Heart left ventricle (tissue), 16 donors: ENCODE data around the gene RPS14. TPM values are rescaled to one million over a fixed set of nuclear protein-coding genes. Genes with fewer than 3 reads are reported as not detected.

ENCODE experiments used
- ATAC-seq, 4 donors: fragments of 200-7000 bp; cut with Tn5 transposase; one replicate each; pipeline ENCODE4 v1.9.1; 2020 to 2022; ENCODE audit warnings: moderate library complexity in 4 of 4, mild to moderate bottlenecking in 3 of 4, moderate number of reproducible peaks in 1 of 4
- DNase-seq, 5 donors: peaks; one replicate each; pipeline ENCODE4 v3.0.0-alpha.2; 2020
- H3K27ac ChIP-seq, 12 donors: fragments of 200-600 bp; sonication (generic) in 4 of 12; one replicate each; pipeline versions ENCODE4 v1.5.0 to v1.8.0; 2016 to 2022; ENCODE audit warnings: mild to moderate bottlenecking in 2 of 12
- H3K27me3 ChIP-seq, 9 donors: fragments of 200-600 bp; sonication (generic) in 2 of 9; one replicate each; pipeline versions ENCODE4 v1.5.1 to v1.8.0; 2016 to 2022; ENCODE audit warnings: mild to moderate bottlenecking in 3 of 9
- H3K36me3 ChIP-seq, 9 donors: fragments of 200-600 bp; sonication (generic) in 2 of 9; one replicate each; pipeline versions ENCODE4 v1.5.0 to v1.8.0; 2018 to 2022; ENCODE audit warnings: mild to moderate bottlenecking in 2 of 9
- H3K4me1 ChIP-seq, 12 donors: fragments of 200-600 bp; sonication (generic) in 4 of 12; one replicate each; pipeline versions ENCODE4 v1.5.0 to v1.8.0; 2016 to 2022; ENCODE audit warnings: mild to moderate bottlenecking in 3 of 12
- H3K4me3 ChIP-seq, 12 donors: fragments of 200-600 bp; sonication (generic) in 4 of 12; one replicate each; pipeline versions ENCODE4 v1.5.0 to v1.8.0; 2017 to 2022; ENCODE audit warnings: mild to moderate bottlenecking in 9 of 12, moderate library complexity in 4 of 12
- H3K9me3 ChIP-seq, 12 donors: fragments of 200-600 bp; sonication (generic) in 4 of 12; one replicate each; pipeline versions ENCODE4 v1.5.0 to v1.8.0; 2016 to 2022; ENCODE audit warnings: mild to moderate bottlenecking in 1 of 12
- CTCF ChIP-seq, 12 donors: fragments of 200-600 bp; sonication (generic) in 4 of 12; IDR thresholded peaks; one replicate each; pipeline versions ENCODE4 v1.5.0 to v1.8.0; 2018 to 2022; ENCODE audit warnings: antibody characterized with exemption in 12 of 12, mild to moderate bottlenecking in 5 of 12
- POLR2A ChIP-seq, 2 donors: fragments of 450-650 bp; IDR thresholded peaks; one replicate each; pipeline ENCODE4 v1.6.1; 2017; ENCODE audit warnings: antibody characterized with exemption in 2 of 2, mild to moderate bottlenecking in 2 of 2, moderate library complexity in 2 of 2
- WGBS, 4 donors: extraction: QIAGEN DNeasy Blood & Tissue Kit in 2 of 4; methylation state at CpG; one replicate each; pipeline versions ENCODE4 v1.1.5 to v1.1.7; 2013 to 2018; 5-methylcytosine and 5-hydroxymethylcytosine counted together
- intact Hi-C, 10 donors: fragments of 100-400 bp; cut with DNase I; formaldehyde crosslinking; loops; one replicate each; pipeline versions ENCODE4 v1.11.1 to v1.14.2; 2022
- polyA plus RNA-seq, 2 donors: library from polyadenylated mRNA; stranded (reverse); fragments of 200-250 nt; gene quantifications; one replicate each; pipeline ENCODE4 v1.2.3, GENCODE V29; 2013
- total RNA-seq, 9 donors: library from RNA; depleted of rRNA in 2 of 9; stranded (reverse); fragments of >200 nt in 2 of 9; fragmentation: NEBNext Ultra II Directional in 3 of 9; extraction: Animal tissue kit (Norgen Biotek cat#: 25700) in 3 of 9; gene quantifications; one replicate each; pipeline versions ENCODE4 v1.1.0 to v1.2.4, GENCODE V29; 2016 to 2023
- donor health status: ischemic (EF 13 %, LVEDD 7.1; RV severe dilation, severe dysfunction).
- donor health status: healthy with polysubstance abuse.
- donor health status: DM: no; HTN: yes; CAD: no.
- donor health status: DM: no; HTN: no; CAD: no.
- donor health status: ischemic (EF 25% LVEDD 6.9; RV normal size, moderate dysfunction).
- donor health status: ischemic (EF 25% LVEDD 5.7; RV mildly dilated, moderate dysfunction).
- donor health status: healthy.
- donor health status: DM: yes; HTN: yes; CAD: no.
- donor health status: ischemic (EF 35%, LVEDD 5.7; RV mildly dilated, moderate dysfunction).
- donor health status: nonischemic (EF 11% LVEDD 7.7; RV severe dilation, severe dysfunction).
- donor health status: DM: yes; HTN: yes; CAD: no.
- donor health status: PGD.
- donor health status: ischemic (EF 29% LVEDD 5.4; RV normal size, mild dysfunction).
- donor health status: nonischemic (EF 23%, LVEDD 6.1; RV moderate dilation, normal function).

RPS14 gene
- total and polyA plus RNA-seq, 11 donors, result 1,031 to 3,474 (median 1,358) TPM

- ATAC-seq, result no peak
- TF ChIP-seq CTCF (IDR thresholded peaks at IDR 0.05) (no peak), POLR2A (IDR thresholded peaks at IDR 0.05) (no peak)
- peak overlapping the region in 11 of 12 donors; percentile 40 to 82 (median 61) for H3K4me3 ChIP-seq
- 66 to 77% (median 76%) methylated on average over 12 of the region's 12 CpGs for WGBS, 4 donors
- H3K36me3 ChIP-seq, result peaks cover 0 to 20% (median 0%) of the 10 kb centered on the region in 9 donors
- no peaks in the 10 kb centered on the region for H3K27me3 ChIP-seq
- intact Hi-C loops, result no loop called here
- peak overlapping the region; percentile 69 to 98 (median 88) for H3K27ac ChIP-seq
- no peak for DNase-seq
- H3K9me3 ChIP-seq, result no peaks in the 10 kb centered on the region
- peaks cover 0 to 48% (median 23%) of the 10 kb centered on the region in 12 donors for H3K4me1 ChIP-seq
Measured at GRCh38 chr5:150413176-150413901, 36.2 kb downstream of the RPS14 start.

GRCh38 chr5:150412319-150413175 lies 37.0 kb downstream of the RPS14 start, which contains the start of gene CD74:
Gene CD74 (minus strand): TSS chr5:150412910. CDS start chr5:150412749, 161 bp downstream.
- H3K27me3 ChIP-seq, result no peaks in the 10 kb centered on the region
- H3K9me3 ChIP-seq, result no peaks in the 10 kb centered on the region
- H3K4me1 ChIP-seq, result peaks cover 0 to 56% (median 26%) of the 10 kb centered on the region in 12 donors
- DNase-seq, result peak; percentile 83 to 90 (median 89)
- intact Hi-C loops, result no loop called here
- peak; percentile 74 to 86 (median 77) for ATAC-seq
- TF ChIP-seq CTCF (IDR thresholded peaks at IDR 0.05), result peak in 1 of 12 donors; percentile 14
- TF ChIP-seq POLR2A (IDR thresholded peaks at IDR 0.05), result peak in 1 of 2 donors; percentile 57
- peak within 1 kb of the TSS; percentile 1 to 82 (median 61) for H3K4me3 ChIP-seq
- H3K36me3 ChIP-seq, result peaks cover 0 to 28% (median 0%) of the 10 kb centered on the region in 9 donors
- peak within 1 kb of the TSS; percentile 69 to 98 (median 88) for H3K27ac ChIP-seq
- 9 to 22% (median 17%) methylated on average over 14 to 20 of the region's 20 CpGs for WGBS, 4 donors

- intact Hi-C loops, result no loop called here
- peaks cover 0 to 67% (median 28%) of the 10 kb centered on the region in 12 donors for H3K4me1 ChIP-seq
- ATAC-seq (peak in 2 of 4 donors; percentile 8 to 17), DNase-seq (peak in 4 of 5 donors; percentile 54 to 69 (median 62))
- H3K9me3 ChIP-seq, result no peaks in the 10 kb centered on the region
- H3K36me3 ChIP-seq, result peaks cover 0 to 39% (median 5%) of the 10 kb centered on the region in 9 donors
- peak overlapping the region; percentile 1 to 82 (median 61) for H3K4me3 ChIP-seq
- WGBS, 4 donors, result 71 to 84% (median 76%) methylated on average over 5 of the region's 5 CpGs
- no peak for TF ChIP-seq CTCF (IDR thresholded peaks at IDR 0.05)
- no peak for TF ChIP-seq POLR2A (IDR thresholded peaks at IDR 0.05)
- H3K27me3 ChIP-seq, result no peaks in the 10 kb centered on the region
- peak overlapping the region; percentile 69 to 98 (median 88) for H3K27ac ChIP-seq
Measured at GRCh38 chr5:150411245-150411979, 38.1 kb downstream of the RPS14 start.
